Measurements from ENCODE around the gene DLX4.

DLX4 gene

GRCh38 chr17:49932901-49933300 is 36.1 kb upstream of the DLX4 start:
- H3K27me3 ChIP-seq (ENCODE audit: insufficient read depth, low read depth), result peaks cover 100% of the 10 kb centered on the region
- H2AFZ ChIP-seq (ENCODE audit: low read depth), result no peak overlapping the region
- no peaks in the 10 kb centered on the region for H3K4me1 ChIP-seq (ENCODE audit: low read depth, poor library complexity, severe bottlenecking)
- H4K20me1 ChIP-seq (ENCODE audit: insufficient read depth), result no peaks in the 10 kb centered on the region
- H3K79me2 ChIP-seq (ENCODE audit: insufficient read depth, low read depth), result no peaks in the 10 kb centered on the region
- no peak overlapping the region for H3K4me2 ChIP-seq
- H3K36me3 ChIP-seq (ENCODE audit: insufficient read depth), result no peaks in the 10 kb centered on the region
- no peak overlapping the region for H3K27ac ChIP-seq
- no peak overlapping the region for H3K9ac ChIP-seq
- no peak for TF ChIP-seq CTCF (conservative IDR thresholded peaks at IDR 0.05; ENCODE audit: low read depth, low read length)
- no peak overlapping the region for H3K4me3 ChIP-seq (IDR thresholded peaks at IDR 0.05; ENCODE audit: insufficient read depth, low read depth, low read length)

- no peak overlapping the region for H2AFZ ChIP-seq (ENCODE audit: low read depth)
- H3K4me1 ChIP-seq (ENCODE audit: low read depth, poor library complexity, severe bottlenecking), result no peaks in the 10 kb centered on the region
- no peak for TF ChIP-seq CTCF (conservative IDR thresholded peaks at IDR 0.05; ENCODE audit: low read depth, low read length)
- H4K20me1 ChIP-seq (ENCODE audit: insufficient read depth), result no peaks in the 10 kb centered on the region
- no peak overlapping the region for H3K27ac ChIP-seq
- no peaks in the 10 kb centered on the region for H3K36me3 ChIP-seq (ENCODE audit: insufficient read depth)
- no peak overlapping the region for H3K9ac ChIP-seq
- no peaks in the 10 kb centered on the region for H3K79me2 ChIP-seq (ENCODE audit: insufficient read depth, low read depth)
- H3K27me3 ChIP-seq (ENCODE audit: insufficient read depth, low read depth), result peaks cover 100% of the 10 kb centered on the region
- H3K4me3 ChIP-seq (IDR thresholded peaks at IDR 0.05; ENCODE audit: insufficient read depth, low read depth, low read length), result no peak overlapping the region
- no peak overlapping the region for H3K4me2 ChIP-seq
Measured at GRCh38 chr17:49935526-49936210, 33.3 kb upstream of the DLX4 start.

GRCh38 chr17:49936386-49936785 is 32.6 kb upstream of the DLX4 start:
- no peak for TF ChIP-seq CTCF (conservative IDR thresholded peaks at IDR 0.05; ENCODE audit: low read depth, low read length)
- no peaks in the 10 kb centered on the region for H3K36me3 ChIP-seq (ENCODE audit: insufficient read depth)
- H2AFZ ChIP-seq (ENCODE audit: low read depth), result no peak overlapping the region
- H3K27ac ChIP-seq, result no peak overlapping the region
- H3K4me1 ChIP-seq (ENCODE audit: low read depth, poor library complexity, severe bottlenecking), result no peaks in the 10 kb centered on the region
- H3K4me3 ChIP-seq (IDR thresholded peaks at IDR 0.05; ENCODE audit: insufficient read depth, low read depth, low read length), result no peak overlapping the region
- H4K20me1 ChIP-seq (ENCODE audit: insufficient read depth), result no peaks in the 10 kb centered on the region
- peaks cover 100% of the 10 kb centered on the region for H3K27me3 ChIP-seq (ENCODE audit: insufficient read depth, low read depth)
- no peak overlapping the region for H3K9ac ChIP-seq
- no peak overlapping the region for H3K4me2 ChIP-seq
- H3K79me2 ChIP-seq (ENCODE audit: insufficient read depth, low read depth), result no peaks in the 10 kb centered on the region

- H3K4me2 ChIP-seq, result no peak overlapping the region
- H4K20me1 ChIP-seq (ENCODE audit: insufficient read depth), result no peaks in the 10 kb centered on the region
- H3K79me2 ChIP-seq (ENCODE audit: insufficient read depth, low read depth), result no peaks in the 10 kb centered on the region
- no peak overlapping the region for H3K4me3 ChIP-seq (IDR thresholded peaks at IDR 0.05; ENCODE audit: insufficient read depth, low read depth, low read length)
- H3K36me3 ChIP-seq (ENCODE audit: insufficient read depth), result no peaks in the 10 kb centered on the region
- peaks cover 99% of the 10 kb centered on the region for H3K27me3 ChIP-seq (ENCODE audit: insufficient read depth, low read depth)
- H3K9ac ChIP-seq, result no peak overlapping the region
- H3K4me1 ChIP-seq (ENCODE audit: low read depth, poor library complexity, severe bottlenecking), result no peaks in the 10 kb centered on the region
- no peak overlapping the region for H3K27ac ChIP-seq
- TF ChIP-seq CTCF (conservative IDR thresholded peaks at IDR 0.05; ENCODE audit: low read depth, low read length), result no peak
- no peak overlapping the region for H2AFZ ChIP-seq (ENCODE audit: low read depth)
Measured at GRCh38 chr17:49939318-49939717, 29.7 kb upstream of the DLX4 start.

Data from KMS-11 (cell line).